HEK293T (cell line): Measurements from ENCODE around the gene MRPS18C.

Source experiments
- CTCF ChIA-PET: fragments of 350-600 bp; formaldehyde crosslinking; extraction: SDS; loops from one replicate; lab custom pipeline; 2021; ENCODE audit warnings: antibody characterized with exemption, inconsistent platforms; lab: Yijun Ruan, JAX
- POLR2A ChIA-PET: fragments of 350-600 bp; formaldehyde crosslinking; extraction: SDS; loops from one replicate; lab custom pipeline; 2020; ENCODE audit warnings: antibody characterized with exemption, inconsistent platforms; lab: Yijun Ruan, JAX
- DNase-seq: peaks from one replicate; pipeline ENCODE4 v3.0.0; 2012; ENCODE audit warnings: mixed read lengths; ENCODE audit errors: extremely low spot score
- ARNT ChIP-seq: fragments of 450-650 bp; IDR thresholded peaks from 2 replicates; pipeline ENCODE4 v1.6.1; 2017; ENCODE audit warnings: mild to moderate bottlenecking
- BHLHE40 ChIP-seq: fragments of 450-650 bp; IDR thresholded peaks from 2 replicates; pipeline ENCODE4 v1.6.1; 2016; ENCODE audit warnings: mild to moderate bottlenecking, moderate library complexity, borderline replicate concordance
- CTBP1 ChIP-seq: fragments of 450-650 bp; IDR thresholded peaks from 2 replicates; pipeline ENCODE4 v1.6.1; 2016; ENCODE audit warnings: borderline replicate concordance
- ELF4 ChIP-seq: fragments of 450-650 bp; IDR thresholded peaks from 2 replicates; pipeline ENCODE4 v1.6.1; 2017; ENCODE audit warnings: antibody characterized with exemption
- FOXA1 ChIP-seq: fragments of 450-650 bp; IDR thresholded peaks from 2 replicates; pipeline ENCODE4 v1.6.1; 2016; ENCODE audit warnings: mild to moderate bottlenecking
- FOXK2 ChIP-seq: fragments of 450-650 bp; IDR thresholded peaks from 2 replicates; pipeline ENCODE4 v1.6.1; 2016; ENCODE audit warnings: mild to moderate bottlenecking
- FOXM1 ChIP-seq: fragments of 450-650 bp; IDR thresholded peaks from 2 replicates; pipeline ENCODE4 v1.6.1; 2017; ENCODE audit warnings: mild to moderate bottlenecking, borderline replicate concordance
- HDGF ChIP-seq: fragments of 450-650 bp; IDR thresholded peaks from 2 replicates; pipeline ENCODE4 v1.6.1; 2017; ENCODE audit warnings: antibody characterized with exemption, borderline replicate concordance
- L3MBTL2 ChIP-seq: fragments of 450-650 bp; conservative IDR thresholded peaks from 2 replicates; pipeline ENCODE4 v1.6.1; 2016; ENCODE audit warnings: mild to moderate bottlenecking
- LEF1 ChIP-seq: fragments of 450-650 bp; IDR thresholded peaks from 2 replicates; pipeline ENCODE4 v1.6.1; 2017; ENCODE audit warnings: mild to moderate bottlenecking, borderline replicate concordance
- NFRKB ChIP-seq: fragments of 450-650 bp; IDR thresholded peaks from 2 replicates; pipeline ENCODE4 v1.6.1; 2016; ENCODE audit warnings: mild to moderate bottlenecking, moderate library complexity
- SP1 ChIP-seq: fragments of 450-650 bp; IDR thresholded peaks from 2 replicates; pipeline ENCODE4 v1.6.1; 2017
- SUZ12 ChIP-seq: fragments of 450-650 bp; IDR thresholded peaks from 2 replicates; pipeline ENCODE4 v1.6.1; 2016; ENCODE audit warnings: mild to moderate bottlenecking
- TARDBP ChIP-seq: fragments of 450-650 bp; IDR thresholded peaks from 2 replicates; pipeline ENCODE4 v1.6.1; 2016
- ZNF384 ChIP-seq: fragments of 450-650 bp; IDR thresholded peaks from 2 replicates; pipeline ENCODE4 v1.6.1; 2016
- TF ChIP-seq, protein P1 (sequence below): fragments of 450-650 bp; IDR thresholded peaks from 2 replicates; pipeline ENCODE4 v1.6.1; 2016

Gene MRPS18C

DNA sequence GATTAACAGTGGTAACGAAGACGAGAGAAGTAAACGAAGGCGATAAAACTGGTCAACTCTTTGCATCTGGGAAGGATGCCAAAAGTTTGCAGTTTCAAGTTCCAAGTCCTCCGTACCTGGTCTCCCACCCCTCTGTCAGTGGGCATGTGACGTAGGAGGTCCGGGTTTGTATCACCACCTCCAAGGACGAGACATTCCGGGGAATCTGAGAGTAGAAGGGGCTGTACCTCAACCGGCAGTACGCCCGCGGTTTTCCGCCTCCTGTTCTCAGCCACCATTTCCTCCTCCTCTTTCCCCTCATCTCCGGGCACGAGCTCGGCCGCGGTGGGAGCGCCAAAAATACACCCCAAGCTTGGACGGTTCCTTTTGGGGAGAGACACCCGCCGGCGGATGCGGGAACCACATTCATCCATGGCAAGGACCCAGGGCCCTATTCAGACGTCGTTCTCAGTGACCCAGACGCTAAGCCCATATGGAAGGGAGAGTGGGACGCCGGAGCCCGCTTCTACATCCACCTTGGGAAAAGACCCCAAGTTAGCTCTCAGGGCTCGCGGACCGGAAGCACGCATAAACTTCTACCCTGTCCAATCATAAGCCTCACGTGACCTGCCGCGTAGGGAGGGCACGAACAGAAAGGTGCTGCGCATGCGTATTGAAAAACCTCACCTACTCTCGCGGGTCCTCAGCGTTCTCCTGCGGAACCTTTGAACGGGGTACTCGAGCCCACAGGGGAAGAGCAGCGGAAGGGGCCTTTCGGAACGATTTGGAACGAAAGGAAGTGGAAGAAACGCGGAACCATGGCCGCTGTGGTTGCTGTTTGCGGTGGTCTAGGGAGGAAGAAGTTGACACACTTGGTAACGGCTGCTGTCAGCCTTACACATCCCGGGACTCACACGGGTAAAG lies at the start of gene MRPS18C, which contains the start of gene HELQ:
Gene MRPS18C, plus strand, starts transcription at position 778 of the 903 bp plus-strand sequence. Its CDS starts 20 bp downstream, at position 798.
Gene HELQ, minus strand, starts transcription at position 543 of the 903 bp plus-strand sequence. Its CDS starts 130 bp downstream, at position 413.
- CTCF ChIA-PET, result interaction anchor here (0.6 kb wide), 1 partner anchor 9 kb away, joined by 5 read pairs; no protein-coding TSS in a partner anchor
- DNase-seq, result peak; percentile 96
- POLR2A ChIA-PET, result interaction anchor here (0.5 to 2.9 kb wide), 11 partner anchors 17 to 650 kb away, joined by 3 to 20 read pairs (median 3); partner anchors contain the start of genes ABRAXAS1 and COQ2
- TF ChIP-seq FOXM1, result no peak
- TF ChIP-seq ELF4, result peak; percentile 89
- TF ChIP-seq SUZ12, result no peak
- no peak for TF ChIP-seq SP1
- peak; percentile 45; the same call in 1 of the 2 replicates for TF ChIP-seq ARNT
- TF ChIP-seq CTBP1, result peak; percentile 96
- peak; percentile 60; the same call in 1 of the 2 replicates for TF ChIP-seq L3MBTL2
- TF ChIP-seq, protein P1, sequence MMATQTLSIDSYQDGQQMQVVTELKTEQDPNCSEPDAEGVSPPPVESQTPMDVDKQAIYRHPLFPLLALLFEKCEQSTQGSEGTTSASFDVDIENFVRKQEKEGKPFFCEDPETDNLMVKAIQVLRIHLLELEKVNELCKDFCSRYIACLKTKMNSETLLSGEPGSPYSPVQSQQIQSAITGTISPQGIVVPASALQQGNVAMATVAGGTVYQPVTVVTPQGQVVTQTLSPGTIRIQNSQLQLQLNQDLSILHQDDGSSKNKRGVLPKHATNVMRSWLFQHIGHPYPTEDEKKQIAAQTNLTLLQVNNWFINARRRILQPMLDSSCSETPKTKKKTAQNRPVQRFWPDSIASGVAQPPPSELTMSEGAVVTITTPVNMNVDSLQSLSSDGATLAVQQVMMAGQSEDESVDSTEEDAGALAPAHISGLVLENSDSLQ, result peak; percentile 79
- TF ChIP-seq NFRKB, result peak; percentile 91
- peak; percentile 59; the same call in 1 of the 2 replicates for TF ChIP-seq BHLHE40

DNA sequence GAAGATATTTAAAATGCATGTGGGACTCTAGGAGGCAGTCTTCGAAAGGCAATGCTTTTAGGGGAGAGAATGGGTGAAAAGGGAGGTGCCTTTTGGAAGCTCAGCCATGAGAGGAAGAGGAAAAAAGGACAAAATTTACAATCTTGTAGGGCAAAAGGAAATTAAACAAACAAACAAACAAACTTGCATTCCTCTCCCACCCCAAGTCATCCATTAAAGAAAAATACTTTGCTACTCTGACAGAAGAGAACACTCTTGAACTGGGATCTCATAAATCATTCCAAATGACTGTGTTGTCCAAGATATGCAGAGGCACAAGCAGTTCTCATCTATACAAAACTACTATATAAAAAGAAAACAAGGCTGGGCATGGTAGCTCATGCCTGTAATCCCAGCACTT lies 47.0 kb upstream of the MRPS18C start:
- no peak for DNase-seq
- ChIA-PET POLR2A (interaction anchor here (1.0 kb wide), 1 partner anchor 14 kb away, joined by 3 read pairs; no protein-coding TSS in a partner anchor), CTCF (no interaction called here)
- TF ChIP-seq, protein P1, result peak; percentile 79
- TF ChIP-seq ARNT, result no peak

DNA sequence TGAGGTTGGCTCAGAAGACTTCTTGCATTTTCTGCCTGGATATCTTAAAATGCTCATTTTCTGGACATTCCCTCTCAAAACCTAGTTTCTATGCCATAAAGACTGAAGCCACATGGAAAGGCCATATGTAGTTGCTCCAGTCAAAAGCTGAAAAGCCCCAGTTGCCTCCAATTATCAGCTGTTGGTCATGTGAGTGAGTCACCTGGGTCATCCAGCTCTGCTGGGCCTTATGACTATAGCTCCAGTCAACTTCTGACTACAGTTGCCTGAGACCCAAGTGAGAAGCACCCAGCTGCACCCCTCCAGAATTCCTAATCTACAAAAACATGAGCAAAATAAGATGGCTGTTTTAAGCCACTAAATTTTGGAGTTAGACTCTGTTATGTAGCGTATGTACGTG lies 42.2 kb upstream of the MRPS18C start:
- ChIA-PET POLR2A (interaction anchor here (1.2 kb wide), 1 partner anchor 19 kb away, joined by 5 read pairs; no protein-coding TSS in a partner anchor), CTCF (no interaction called here)

DNA sequence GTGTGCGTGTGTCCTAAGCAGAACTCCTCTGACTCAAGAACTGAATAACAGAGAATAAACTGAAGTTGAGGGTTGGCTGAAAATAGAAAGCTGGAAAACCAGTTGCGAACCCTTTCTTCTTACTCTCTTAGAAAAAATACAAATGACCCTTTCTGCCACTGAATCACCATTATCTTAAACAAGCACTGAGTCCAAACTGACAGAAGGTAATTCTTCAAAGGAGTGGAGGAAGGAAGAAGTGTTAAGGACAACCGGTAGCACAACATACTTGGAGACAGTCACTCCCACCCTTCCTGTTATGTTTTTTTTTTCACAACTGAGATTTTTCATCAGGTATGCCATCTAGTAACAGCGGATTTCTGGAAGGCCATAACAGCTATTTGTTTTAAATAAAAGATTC lies 38.3 kb upstream of the MRPS18C start:
- CTCF ChIA-PET, result no interaction called here
- POLR2A ChIA-PET, result no interaction called here
- TF ChIP-seq, protein P1, result no peak
- no peak for TF ChIP-seq FOXA1
- TF ChIP-seq SUZ12, result no peak
- TF ChIP-seq ARNT, result no peak
- no peak for TF ChIP-seq SP1
- TF ChIP-seq LEF1, result no peak
- no peak for TF ChIP-seq CTBP1
- TF ChIP-seq ELF4, result no peak
- TF ChIP-seq NFRKB, result no peak
- TF ChIP-seq FOXM1, result no peak
- no peak for TF ChIP-seq FOXK2
- TF ChIP-seq L3MBTL2, result no peak
- no peak for TF ChIP-seq ZNF384
- TF ChIP-seq BHLHE40, result no peak
- no peak for TF ChIP-seq TARDBP
- no peak for TF ChIP-seq HDGF
- no peak for DNase-seq

More for the DNA sequence above, 42.2 kb upstream of the MRPS18C start:
- DNase-seq, result no peak
- TF ChIP-seq TARDBP (no peak), ZNF384 (no peak), ELF4 (no peak), SP1 (no peak), HDGF (no peak), ARNT (no peak), FOXK2 (no peak), L3MBTL2 (no peak), CTBP1 (no peak), BHLHE40 (no peak)

DNA sequence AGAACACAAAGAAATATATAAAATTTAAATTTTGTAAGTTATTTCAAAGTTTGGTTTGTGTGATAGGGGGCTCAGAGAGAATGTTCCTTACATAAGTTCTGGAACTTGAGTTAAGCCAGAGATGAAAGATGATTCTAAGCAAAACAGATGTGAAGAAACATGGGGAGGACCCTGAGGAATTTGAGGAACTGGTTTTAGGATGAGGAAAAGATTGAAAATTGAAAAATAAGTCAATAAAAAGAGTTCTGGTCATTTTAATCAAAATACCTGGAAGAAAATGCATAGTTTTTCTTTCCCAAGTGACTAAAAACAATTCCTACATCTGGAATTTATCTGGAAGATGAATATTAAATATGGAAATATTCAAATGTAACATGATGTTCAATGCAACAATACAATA lies 37.6 kb upstream of the MRPS18C start:
- CTCF ChIA-PET, result no interaction called here
- TF ChIP-seq TARDBP, result no peak
- no peak for TF ChIP-seq SP1
- TF ChIP-seq LEF1, result no peak
- no peak for TF ChIP-seq HDGF
- TF ChIP-seq L3MBTL2, result no peak
- no peak for TF ChIP-seq ELF4
- TF ChIP-seq SUZ12, result no peak
- TF ChIP-seq, protein P1, result no peak
- TF ChIP-seq CTBP1, result no peak
- TF ChIP-seq ZNF384, result no peak
- TF ChIP-seq ARNT, result no peak
- DNase-seq, result no peak
- POLR2A ChIA-PET, result no interaction called here
